ENCODE data around the gene NAA20.

DNA sequence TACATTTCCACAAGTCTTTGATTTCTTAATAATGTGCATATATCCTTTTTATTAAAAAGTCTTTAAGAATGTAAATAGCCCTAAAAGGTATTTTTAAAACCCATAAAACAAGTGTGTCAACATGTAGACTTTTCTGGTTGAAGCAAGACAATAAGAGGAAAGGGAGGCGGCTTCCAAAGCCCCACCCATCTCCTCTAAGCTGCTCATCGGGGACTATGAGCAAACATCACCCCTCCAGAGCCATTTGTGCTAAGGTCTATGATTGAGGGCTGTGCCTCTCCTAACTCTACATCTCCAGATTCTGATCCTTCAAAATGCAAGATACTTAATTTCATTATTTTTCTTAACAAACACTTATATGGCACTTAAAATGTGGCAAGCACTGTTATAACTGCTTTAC, 2.5 kb upstream of the NAA20 start:
- no peak for TF ChIP-seq POLR2A (IDR thresholded peaks at IDR 0.05)
- TF ChIP-seq, protein P1, sequence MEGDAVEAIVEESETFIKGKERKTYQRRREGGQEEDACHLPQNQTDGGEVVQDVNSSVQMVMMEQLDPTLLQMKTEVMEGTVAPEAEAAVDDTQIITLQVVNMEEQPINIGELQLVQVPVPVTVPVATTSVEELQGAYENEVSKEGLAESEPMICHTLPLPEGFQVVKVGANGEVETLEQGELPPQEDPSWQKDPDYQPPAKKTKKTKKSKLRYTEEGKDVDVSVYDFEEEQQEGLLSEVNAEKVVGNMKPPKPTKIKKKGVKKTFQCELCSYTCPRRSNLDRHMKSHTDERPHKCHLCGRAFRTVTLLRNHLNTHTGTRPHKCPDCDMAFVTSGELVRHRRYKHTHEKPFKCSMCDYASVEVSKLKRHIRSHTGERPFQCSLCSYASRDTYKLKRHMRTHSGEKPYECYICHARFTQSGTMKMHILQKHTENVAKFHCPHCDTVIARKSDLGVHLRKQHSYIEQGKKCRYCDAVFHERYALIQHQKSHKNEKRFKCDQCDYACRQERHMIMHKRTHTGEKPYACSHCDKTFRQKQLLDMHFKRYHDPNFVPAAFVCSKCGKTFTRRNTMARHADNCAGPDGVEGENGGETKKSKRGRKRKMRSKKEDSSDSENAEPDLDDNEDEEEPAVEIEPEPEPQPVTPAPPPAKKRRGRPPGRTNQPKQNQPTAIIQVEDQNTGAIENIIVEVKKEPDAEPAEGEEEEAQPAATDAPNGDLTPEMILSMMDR (IDR thresholded peaks at IDR 0.05) = no peak

Measured in Peyer's patch (tissue), 4 donors.